NT2/D1 (cell line): ENCODE measurements around the gene MARCKSL1.

Experiments
- SUZ12 ChIP-seq: IDR thresholded peaks from 2 replicates; pipeline ENCODE4 v1.6.1; 2011; ENCODE audit not compliant: insufficient read length, insufficient read depth; ENCODE audit errors: extremely low read depth
- YY1 ChIP-seq: IDR thresholded peaks from 2 replicates; pipeline ENCODE4 v1.6.1; 2011; ENCODE audit not compliant: insufficient read length, insufficient read depth
- ZNF274 ChIP-seq: IDR thresholded peaks from 2 replicates; pipeline ENCODE4 v1.6.1; 2011; ENCODE audit warnings: mild to moderate bottlenecking, low read depth, low read length

DNA sequence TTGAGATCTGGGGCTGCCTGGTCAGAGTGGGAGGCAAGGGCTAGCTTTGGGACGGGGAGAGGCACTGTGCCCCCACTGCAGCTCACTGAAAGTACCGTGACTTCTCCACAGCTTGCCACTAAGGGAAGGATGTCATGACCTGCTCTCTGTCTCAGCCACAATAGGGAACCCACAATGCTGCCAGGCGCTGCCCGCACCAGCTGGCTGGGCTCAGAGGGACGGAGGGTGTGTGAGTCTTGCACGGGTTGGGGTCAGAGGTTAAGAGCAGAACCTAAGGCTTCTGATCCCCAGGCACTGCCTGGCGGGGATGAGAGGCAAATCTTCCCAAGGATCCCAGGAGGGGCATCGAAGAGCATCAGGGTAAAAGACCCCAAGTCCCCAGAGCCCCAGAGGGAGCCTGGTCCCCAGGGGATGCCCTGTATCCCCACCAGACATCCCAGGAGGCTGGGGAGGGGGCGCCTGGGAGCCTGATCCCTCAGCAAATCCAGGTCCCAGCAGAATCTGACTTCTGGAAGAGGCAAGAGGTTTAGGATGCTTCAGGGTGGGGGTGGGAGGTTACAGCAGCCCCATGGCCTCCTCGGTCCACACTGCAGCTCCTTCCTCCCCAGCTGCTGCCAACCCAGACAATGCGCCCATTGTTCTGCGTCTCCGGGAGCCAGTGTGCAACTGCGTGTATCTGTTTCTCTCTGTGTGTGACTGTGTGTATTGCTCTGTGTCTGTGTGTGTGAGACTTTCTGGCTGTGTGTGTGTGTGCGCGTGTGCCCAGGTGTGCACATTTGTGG lies 2.0 kb upstream of the MARCKSL1 start:
- TF ChIP-seq SUZ12 (no peak), YY1 (no peak), ZNF274 (no peak)
